Ovary (tissue), 3 donors: ENCODE measurements around the gene FLYWCH1.

ENCODE experiments used
- POLR2A ChIP-seq: fragments of 450-650 bp; IDR thresholded peaks from one replicate; pipeline ENCODE4 v1.6.1; 2017; ENCODE audit warnings: antibody characterized with exemption, mild to moderate bottlenecking, moderate library complexity
- TF ChIP-seq, protein P1 (sequence below), 3 donors: fragments of 450-650 bp in 2 of 3; fragments of 200-600 bp in 1 of 3; IDR thresholded peaks; one replicate each; pipeline versions ENCODE4 v1.5.1 to v1.8.0; 2016 to 2022; ENCODE audit warnings: antibody characterized with exemption in 3 of 3, mild to moderate bottlenecking in 1 of 3
- donor health status: DM: no; HTN: no; CAD: no.

DNA sequence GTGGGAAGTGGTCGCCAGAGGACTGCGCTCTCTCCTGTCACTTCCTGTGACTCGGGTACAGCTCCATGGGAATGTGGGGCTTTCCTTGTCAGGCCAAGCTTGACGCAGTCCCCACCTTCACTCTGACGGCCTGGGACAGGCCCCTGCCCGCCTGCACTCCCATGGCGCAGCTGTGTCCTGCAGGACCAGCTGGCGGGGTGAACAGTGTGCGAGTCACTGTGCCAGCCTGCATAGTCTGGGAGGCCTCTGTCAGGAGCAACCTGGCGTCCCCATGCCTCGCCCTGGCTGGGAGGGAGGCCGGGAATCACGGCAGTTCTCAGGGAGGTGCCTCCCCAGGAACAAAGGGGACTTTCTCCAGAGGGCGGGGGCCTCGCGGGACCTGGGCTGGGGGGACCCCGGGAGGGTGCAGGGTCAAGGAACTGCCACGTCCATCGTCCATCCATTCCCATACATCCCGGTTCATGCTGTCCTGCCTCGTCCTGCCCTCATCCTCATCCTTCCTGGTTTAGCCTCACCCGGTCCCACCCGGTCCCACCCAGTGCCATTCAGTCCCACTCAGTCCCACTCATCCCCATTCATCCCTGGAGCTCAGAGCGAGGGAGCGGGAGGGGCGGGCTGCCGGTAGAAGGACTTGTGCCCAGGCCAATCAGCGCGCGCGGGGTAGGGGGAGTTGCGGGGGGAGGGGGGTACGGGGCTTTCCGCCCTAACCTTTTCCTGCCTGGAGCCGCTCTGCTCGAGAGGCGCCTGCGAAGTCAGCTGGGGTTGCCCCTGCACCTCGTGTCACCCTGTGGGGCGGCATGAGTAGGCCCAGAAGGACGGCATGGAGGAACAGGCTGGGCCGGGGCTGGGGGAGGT, 13.4 kb downstream of the FLYWCH1 start:
- TF ChIP-seq POLR2A, result no peak
- TF ChIP-seq, protein P1, sequence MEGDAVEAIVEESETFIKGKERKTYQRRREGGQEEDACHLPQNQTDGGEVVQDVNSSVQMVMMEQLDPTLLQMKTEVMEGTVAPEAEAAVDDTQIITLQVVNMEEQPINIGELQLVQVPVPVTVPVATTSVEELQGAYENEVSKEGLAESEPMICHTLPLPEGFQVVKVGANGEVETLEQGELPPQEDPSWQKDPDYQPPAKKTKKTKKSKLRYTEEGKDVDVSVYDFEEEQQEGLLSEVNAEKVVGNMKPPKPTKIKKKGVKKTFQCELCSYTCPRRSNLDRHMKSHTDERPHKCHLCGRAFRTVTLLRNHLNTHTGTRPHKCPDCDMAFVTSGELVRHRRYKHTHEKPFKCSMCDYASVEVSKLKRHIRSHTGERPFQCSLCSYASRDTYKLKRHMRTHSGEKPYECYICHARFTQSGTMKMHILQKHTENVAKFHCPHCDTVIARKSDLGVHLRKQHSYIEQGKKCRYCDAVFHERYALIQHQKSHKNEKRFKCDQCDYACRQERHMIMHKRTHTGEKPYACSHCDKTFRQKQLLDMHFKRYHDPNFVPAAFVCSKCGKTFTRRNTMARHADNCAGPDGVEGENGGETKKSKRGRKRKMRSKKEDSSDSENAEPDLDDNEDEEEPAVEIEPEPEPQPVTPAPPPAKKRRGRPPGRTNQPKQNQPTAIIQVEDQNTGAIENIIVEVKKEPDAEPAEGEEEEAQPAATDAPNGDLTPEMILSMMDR (IDR thresholded peaks at IDR 0.05), result no peak
